Activated CD4-positive, CD25-positive, alpha-beta regulatory T cell treated with anti-CD3 and anti-CD28 coated beads, Interleukin-2, amount 50 U/mL, for 16 hours (primary cell): Measurements from ENCODE around the gene DCLK1.

ENCODE experiments used
- DNase-seq: peaks from one replicate; pipeline ENCODE4 v3.0.0-alpha.2; 2020; ENCODE audit warnings: low read depth, low spot score

The DCLK1 gene

GRCh38 chr13:36038785-36039555, 92.2 kb downstream of the DCLK1 start:
- DNase-seq: no peak

- DNase-seq: no peak
Observed at GRCh38 chr13:36033035-36033434, 98.1 kb downstream of the DCLK1 start.

- DNase-seq: no peak
Observed at GRCh38 chr13:36031490-36031889, 99.7 kb downstream of the DCLK1 start.

GRCh38 chr13:36030670-36031331, 100.4 kb downstream of the DCLK1 start:
- DNase-seq: no peak

- DNase-seq: no peak
Observed at GRCh38 chr13:36029166-36029565, 102.0 kb downstream of the DCLK1 start.

- DNase-seq: no peak
Observed at GRCh38 chr13:36028359-36029025, 102.7 kb downstream of the DCLK1 start.

- DNase-seq: no peak
Observed at GRCh38 chr13:36026531-36026930, 104.7 kb downstream of the DCLK1 start.

GRCh38 chr13:36014763-36015162, 116.4 kb downstream of the DCLK1 start:
- no peak for DNase-seq

GRCh38 chr13:36006894-36007675, 124.1 kb downstream of the DCLK1 start:
- no peak for DNase-seq

- DNase-seq: no peak
Observed at GRCh38 chr13:36006347-36006746, 124.8 kb downstream of the DCLK1 start.

GRCh38 chr13:36001561-36001960, 129.6 kb downstream of the DCLK1 start:
- DNase-seq: no peak

- no peak for DNase-seq
Observed at GRCh38 chr13:36000028-36000427, 131.2 kb downstream of the DCLK1 start.

GRCh38 chr13:35996360-35996759, 134.8 kb downstream of the DCLK1 start:
- no peak for DNase-seq

GRCh38 chr13:35995136-35995535, 136.0 kb downstream of the DCLK1 start:
- no peak for DNase-seq

GRCh38 chr13:35994131-35994966, 136.8 kb downstream of the DCLK1 start:
- no peak for DNase-seq

GRCh38 chr13:35993686-35994085, 137.5 kb downstream of the DCLK1 start:
- no peak for DNase-seq

GRCh38 chr13:35992964-35993363, 138.2 kb downstream of the DCLK1 start:
- DNase-seq: no peak

GRCh38 chr13:35990196-35990595, 141.0 kb downstream of the DCLK1 start:
- DNase-seq: no peak

GRCh38 chr13:35988648-35989081, 142.5 kb downstream of the DCLK1 start:
- no peak for DNase-seq

- no peak for DNase-seq
Observed at GRCh38 chr13:35987572-35988513, 143.3 kb downstream of the DCLK1 start.
